SK-N-SH (cell line): ENCODE data around the gene MED27. TPM values are rescaled to one million over a fixed set of nuclear protein-coding genes. Genes with fewer than 3 reads are reported as not detected.

Experiments
- CTCF ChIA-PET: fragments of 300-600, 350-600 bp; formaldehyde crosslinking; extraction: SDS; loops from one replicate; lab custom pipeline; 2021; lab: Yijun Ruan, JAX
- POLR2A ChIA-PET: fragments of 350-600 bp; sonication (Branson Sonifier 250); formaldehyde crosslinking; extraction: SDS; loops from one replicate; lab custom pipeline; 2020; ENCODE audit warnings: antibody characterized with exemption, inconsistent platforms; lab: Yijun Ruan, JAX
- DNase-seq: peaks from one replicate; pipeline ENCODE4 v3.0.0; 2012
- H2AFZ ChIP-seq: fragments of 200-600 bp; sonication (generic); 2 replicates; pipeline ENCODE4 v1.8.1; 2016; ENCODE audit warnings: antibody characterized with exemption, mild to moderate bottlenecking, low read depth
- H3F3A ChIP-seq: fragments of 200-600 bp; sonication (generic); replicated peaks from 2 replicates; pipeline ENCODE3; 2016; ENCODE audit warnings: antibody characterized with exemption, mild to moderate bottlenecking; ENCODE audit not compliant: insufficient read depth
- H3K27ac ChIP-seq, 2 experiments: fragments of 200-500 bp in 1 of 2; fragments of 200-600 bp in 1 of 2; sonication (Bioruptor generic) in 1 of 2; sonication (generic), shearing (Covaris generic) in 1 of 2; 2 replicates each; pipeline versions ENCODE4 v1.5.1 to v1.6.1; 2014 to 2016; ENCODE audit warnings: low read depth in 2 of 2, inconsistent platforms in 1 of 2, low read length in 1 of 2, mild to moderate bottlenecking in 1 of 2, mixed read lengths in 1 of 2
- H3K27me3 ChIP-seq: fragments of 200-600 bp; sonication (generic), shearing (Covaris generic); 2 replicates; pipeline ENCODE4 v1.6.1; 2016; ENCODE audit warnings: mixed run types; ENCODE audit not compliant: insufficient read depth
- H3K36me3 ChIP-seq, 2 experiments: fragments of 200-500 bp in 1 of 2; fragments of 200-600 bp in 1 of 2; sonication (Bioruptor generic) in 1 of 2; sonication (generic) in 1 of 2; replicated peaks in 1 of 2; 2 replicates each; pipeline versions ENCODE3 to v1.5.1; 2014 to 2016; ENCODE audit warnings: low read length in 1 of 2, mild to moderate bottlenecking in 1 of 2; ENCODE audit not compliant: insufficient read depth in 2 of 2, control insufficient read depth in 1 of 2
- H3K4me1 ChIP-seq, 2 experiments: fragments of 200-500 bp in 1 of 2; fragments of 200-600 bp in 1 of 2; sonication (Bioruptor generic) in 1 of 2; sonication (generic), shearing (Covaris generic) in 1 of 2; 2 replicates each; pipeline versions ENCODE4 v1.5.1 to v1.6.1; 2014 to 2016; ENCODE audit warnings: low read depth in 1 of 2, low read length in 1 of 2, mixed run types in 1 of 2; ENCODE audit not compliant: insufficient read depth in 2 of 2, control insufficient read depth in 1 of 2
- H3K4me2 ChIP-seq: fragments of 200-600 bp; sonication (generic), shearing (Covaris generic); 2 replicates; pipeline ENCODE4 v1.6.1; 2017; ENCODE audit warnings: mixed run types
- H3K4me3 ChIP-seq, 2 experiments: fragments of 200-500 bp in 1 of 2; fragments of 200-600 bp in 1 of 2; sonication (Bioruptor generic) in 1 of 2; sonication (generic), shearing (Covaris generic) in 1 of 2; 2 replicates each; pipeline versions ENCODE4 v1.5.1 to v1.8.1; 2014 to 2016; ENCODE audit warnings: low read depth in 2 of 2, inconsistent platforms in 1 of 2, low read length in 1 of 2, mild to moderate bottlenecking in 1 of 2, mixed read lengths in 1 of 2, moderate library complexity in 1 of 2
- H3K79me2 ChIP-seq: fragments of 200-600 bp; sonication (generic); 2 replicates; pipeline ENCODE4 v1.8.1; 2017; ENCODE audit warnings: mild to moderate bottlenecking; ENCODE audit not compliant: insufficient read depth
- H3K9ac ChIP-seq: fragments of 200-600 bp; sonication (generic); 2 replicates; pipeline ENCODE4 v1.6.1; 2017; ENCODE audit warnings: mixed run types
- H3K9me2 ChIP-seq: fragments of 200-600 bp; sonication (generic); 2 replicates; pipeline ENCODE4 v1.6.1; 2017; ENCODE audit warnings: mixed run types
- H3K9me3 ChIP-seq: fragments of 200-600 bp; sonication (generic); 2 replicates; pipeline ENCODE4 v1.6.1; 2017; ENCODE audit warnings: mixed run types, mild to moderate bottlenecking, moderate library complexity
- H4K20me1 ChIP-seq: fragments of 200-600 bp; sonication (generic); 2 replicates; pipeline ENCODE4 v1.6.1; 2017; ENCODE audit warnings: mild to moderate bottlenecking, mixed run types; ENCODE audit not compliant: insufficient read depth
- CHD2 ChIP-seq: fragments of 150-350 bp; IDR thresholded peaks from 2 replicates; pipeline ENCODE4 v1.6.1; 2018; ENCODE audit warnings: low read length; ENCODE audit not compliant: partially characterized antibody
- EZH2phosphoT487 ChIP-seq: fragments of 200-600 bp; sonication (generic); IDR thresholded peaks from 2 replicates; pipeline ENCODE4 v1.6.1; 2017; ENCODE audit warnings: low read depth, mixed run types, mild to moderate bottlenecking, antibody characterized with exemption, moderate library complexity, borderline replicate concordance
- FOSL2 ChIP-seq: IDR thresholded peaks from 2 replicates; pipeline ENCODE4 v1.4.0; 2012; ENCODE audit warnings: low read depth, mild to moderate bottlenecking, moderate library complexity, borderline replicate concordance
- FOXJ3 ChIP-seq: sonication (generic); formaldehyde crosslinking; IDR thresholded peaks from 2 replicates; pipeline ENCODE4 v1.5.1; 2020; ENCODE audit warnings: mild to moderate bottlenecking, missing genetic modification reagents
- GABPA ChIP-seq: IDR thresholded peaks from 2 replicates; pipeline ENCODE4 v1.4.0; 2012; ENCODE audit warnings: low read depth, mild to moderate bottlenecking
- IRF3 ChIP-seq: fragments of 150-350 bp; IDR thresholded peaks from 2 replicates; pipeline ENCODE4 v1.6.1; 2016; ENCODE audit warnings: mild to moderate bottlenecking, low read depth, low read length
- MAX ChIP-seq: IDR thresholded peaks from 2 replicates; pipeline ENCODE4 v1.4.0; 2012; ENCODE audit warnings: low read depth
- MEF2A ChIP-seq: IDR thresholded peaks from 2 replicates; pipeline ENCODE4 v1.4.0; 2012; ENCODE audit warnings: low read depth, borderline replicate concordance
- NFIC ChIP-seq: IDR thresholded peaks from 2 replicates; pipeline ENCODE4 v1.4.0; 2012; ENCODE audit warnings: borderline replicate concordance
- NRF1 ChIP-seq: IDR thresholded peaks from 2 replicates; pipeline ENCODE4 v1.6.1; 2012; ENCODE audit warnings: low read depth, mild to moderate bottlenecking, low read length
- TCF12 ChIP-seq: IDR thresholded peaks from 2 replicates; pipeline ENCODE4 v1.4.0; 2012
- TEAD4 ChIP-seq: IDR thresholded peaks from 2 replicates; pipeline ENCODE4 v1.4.0; 2012; ENCODE audit warnings: mild to moderate bottlenecking, borderline replicate concordance; ENCODE audit not compliant: insufficient read depth
- USF1 ChIP-seq: IDR thresholded peaks from 2 replicates; pipeline ENCODE4 v1.4.0; 2012; ENCODE audit warnings: low read depth, borderline replicate concordance
- YY1 ChIP-seq: IDR thresholded peaks from 2 replicates; pipeline ENCODE4 v1.4.0; 2012; ENCODE audit warnings: low read depth, mild to moderate bottlenecking
- WGBS: methylation state at CpG from one replicate; pipeline ENCODE4 v1.1.6; 2017; ENCODE audit warnings: low lambda C conversion rate; 5-methylcytosine and 5-hydroxymethylcytosine counted together
- polyA plus RNA-seq, 3 experiments: library from polyadenylated mRNA; depleted of rRNA; stranded (reverse); fragments of >200 nt; gene quantifications; 2 replicates each; pipeline ENCODE4 v1.2.3, GENCODE V29; 2012

The MED27 gene
- polyA plus RNA-seq, 1 of the 3 experiments (the other 2 are of a cell fraction) = 35.0 TPM

GRCh38 chr9:131960851-131961495 lies 118.7 kb downstream of the MED27 start:
- 87% methylated on average over 12 of the region's 12 CpGs for WGBS
- no peaks in the 10 kb centered on the region for H3F3A ChIP-seq
- no peaks in the 10 kb centered on the region for H3K27me3 ChIP-seq
- peaks cover 0 to 9% of the 10 kb centered on the region in 2 experiments; a peak in 3 of 4 replicates for H3K4me1 ChIP-seq
- no peaks in the 10 kb centered on the region; the same call in 1 of the 2 replicates for H3K79me2 ChIP-seq
- no peak for TF ChIP-seq IRF3
- no peak for TF ChIP-seq NFIC
- TF ChIP-seq MAX = no peak
- TF ChIP-seq EZH2phosphoT487 = no peak
- TF ChIP-seq USF1 = no peak
- TF ChIP-seq YY1 = no peak
- no peak for TF ChIP-seq TEAD4
- no peak for TF ChIP-seq FOSL2
- no peak for TF ChIP-seq NRF1
- no peak for TF ChIP-seq FOXJ3 (CRISPR knock-in tag)
- POLR2A ChIA-PET = interaction anchor here (0.7 kb wide), 1 partner anchor 709 kb away, joined by 4 read pairs; the partner anchor contains the start of gene DDX31
- CTCF ChIA-PET = interaction anchor here (0.8 to 2.4 kb wide), 3 partner anchors 9 to 26 kb away, joined by 3 to 6 read pairs (median 3); no protein-coding TSS in a partner anchor
- no peaks in the 10 kb centered on the region for H3K9me3 ChIP-seq
- no peak overlapping the region for H3K9ac ChIP-seq
- peaks cover 3% of the 10 kb centered on the region; the same call in 1 of the 2 replicates for H4K20me1 ChIP-seq
- no peaks in the 10 kb centered on the region for H3K36me3 ChIP-seq
- H3K27ac ChIP-seq = no peak overlapping the region
- H3K4me2 ChIP-seq = no peak overlapping the region
- no peak overlapping the region for H3K4me3 ChIP-seq
- no peak for DNase-seq
- H3K9me2 ChIP-seq = no peaks in the 10 kb centered on the region
- H2AFZ ChIP-seq = no peak overlapping the region

GRCh38 chr9:131960311-131960710 lies 119.4 kb downstream of the MED27 start:
- Histone ChIP-seq H3K4me3 (no peak overlapping the region), H3F3A (no peaks in the 10 kb centered on the region), H3K4me2 (no peak overlapping the region), H3K27ac (no peak overlapping the region), H3K9me2 (no peaks in the 10 kb centered on the region), H3K79me2 (no peaks in the 10 kb centered on the region; the same call in 1 of the 2 replicates), H3K9me3 (no peaks in the 10 kb centered on the region), H3K9ac (no peak overlapping the region), H3K36me3 (no peaks in the 10 kb centered on the region)
- no peak for DNase-seq
- CTCF ChIA-PET = interaction anchor here (0.8 to 1.5 kb wide), 2 partner anchors 12 to 25 kb away, joined by 3 read pairs; no protein-coding TSS in a partner anchor
- POLR2A ChIA-PET = interaction anchor here (0.7 kb wide), 1 partner anchor 709 kb away, joined by 4 read pairs; the partner anchor contains the start of gene DDX31
- TF ChIP-seq CHD2 = no peak
- TF ChIP-seq GABPA = no peak
- no peak for TF ChIP-seq MEF2A
- TF ChIP-seq TCF12 = no peak
- TF ChIP-seq, all 33 proteins: peak for 0
- 89% methylated on average over 9 of the region's 9 CpGs for WGBS
- no peak overlapping the region for H2AFZ ChIP-seq
- H4K20me1 ChIP-seq = peaks cover 3% of the 10 kb centered on the region; the same call in 1 of the 2 replicates
- H3K27me3 ChIP-seq = no peaks in the 10 kb centered on the region
- peaks cover 0 to 7% of the 10 kb centered on the region in 2 experiments; a peak in 3 of 4 replicates for H3K4me1 ChIP-seq
